H1 (cell line): ENCODE data around the gene SPSB1. TPM values are rescaled to one million over a fixed set of nuclear protein-coding genes. Genes with fewer than 3 reads are reported as not detected.

Source experiments
- HDAC6 ChIP-seq: IDR thresholded peaks from one replicate; pipeline ENCODE4 v1.7.1; 2012; ENCODE audit warnings: low read depth, mild to moderate bottlenecking, inconsistent platforms, low read length, moderate library complexity
- RFX5 ChIP-seq: IDR thresholded peaks from 2 replicates; pipeline ENCODE4 v1.6.1; 2011; ENCODE audit warnings: low read depth, low read length, improper control_type of control experiment, borderline replicate concordance
- SAP30 ChIP-seq: fragments of 300-600 bp; sonication (generic); IDR thresholded peaks from 2 replicates; pipeline ENCODE4 v1.7.1; 2012; ENCODE audit warnings: low read length, moderate library complexity, mild to moderate bottlenecking, inconsistent platforms; ENCODE audit not compliant: insufficient read depth, insufficient replicate concordance
- SIRT6 ChIP-seq: IDR thresholded peaks from one replicate; pipeline ENCODE4 v1.7.1; 2012; ENCODE audit warnings: low read length, inconsistent platforms
- polyA plus RNA-seq, 7 experiments: library from polyadenylated mRNA; depleted of rRNA in 3 of 7; stranded (reverse) in 5 of 7; unstranded in 2 of 7; fragments of >200 nt in 5 of 7; fragments of 200-250 nt in 2 of 7; gene quantifications; 1 replicate in 5 of 7; 2 replicates in 1 of 7; 4 replicates in 1 of 7; pipeline versions ENCODE4 v1.2.1 to v1.2.3, GENCODE V29; 2011 to 2013; ENCODE audit warnings: missing spikeins in 2 of 7, mixed read lengths in 2 of 7
- total RNA-seq: library from RNA; stranded (reverse); fragmentation: NEBNext Ultra II Directional; extraction: Animal tissue kit (Norgen Biotek cat#: 25700); gene quantifications from 2 replicates; pipeline ENCODE4 v1.2.1, GENCODE V29; 2021

The SPSB1 gene
- total and polyA plus RNA-seq, 2 of the 8 experiments (the other 6 are each of a cell fraction or from before 2014, with no cell fraction given): 5.3 to 6.4 TPM

GRCh38 chr1:9321986-9322660 lies 29.4 kb downstream of the SPSB1 start (continued):
- TF ChIP-seq RFX5: no peak
- TF ChIP-seq SAP30: no peak
- no peak for TF ChIP-seq HDAC6
- TF ChIP-seq SIRT6: no peak
- TF ChIP-seq, all 59 proteins: peak for 0
